ENCODE data around the gene BBS2.

Gene BBS2

DNA sequence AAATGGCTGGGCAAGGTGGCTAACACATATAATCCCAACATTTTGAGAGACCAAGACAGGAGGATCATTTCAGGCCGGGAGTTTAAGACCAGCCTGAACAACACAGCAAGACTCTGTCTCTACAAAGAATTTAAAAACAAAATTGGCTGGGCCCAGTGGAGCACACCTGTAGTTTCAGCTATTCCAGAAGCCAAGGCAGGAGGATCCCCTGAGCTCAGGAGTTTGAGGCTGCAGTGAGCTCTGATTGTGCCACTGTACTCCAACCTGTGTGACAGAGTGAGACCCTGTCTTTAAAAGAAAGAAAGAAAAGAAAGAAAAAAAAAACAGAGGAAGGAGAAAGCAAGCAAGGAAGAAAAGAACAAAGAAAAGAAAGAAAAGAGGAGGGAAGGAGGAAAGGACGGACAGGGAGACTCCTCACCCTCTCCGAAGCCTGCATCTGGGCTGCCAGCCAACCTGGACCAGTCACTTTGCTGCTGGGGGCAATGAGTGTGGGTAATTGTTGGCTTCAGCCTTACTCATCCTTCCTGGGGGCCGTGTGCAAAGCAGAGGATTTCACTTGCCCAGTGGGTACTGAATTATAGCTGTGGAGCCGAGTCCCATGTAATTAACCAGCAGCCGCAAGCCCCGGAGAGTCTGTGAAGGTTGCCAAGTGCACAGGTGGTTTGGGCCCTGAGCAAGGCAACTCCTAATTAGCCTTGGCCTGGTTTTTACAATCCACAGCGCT is 38.4 kb upstream of the BBS2 start:
- TF ChIP-seq TCF4 (CRISPR knock-in tag; IDR thresholded peaks at IDR 0.05; ENCODE audit: borderline replicate concordance) (no peak), SNAI2 (CRISPR knock-in tag; IDR thresholded peaks at IDR 0.05) (no peak), ZNF70 (CRISPR knock-in tag; IDR thresholded peaks at IDR 0.05) (no peak), OSR1 (CRISPR knock-in tag; IDR thresholded peaks at IDR 0.05) (no peak), GLIS3 (CRISPR knock-in tag; IDR thresholded peaks at IDR 0.05) (no peak), CSDC2 (CRISPR knock-in tag; IDR thresholded peaks at IDR 0.05) (no peak), BACH2 (CRISPR knock-in tag; IDR thresholded peaks at IDR 0.05; ENCODE audit: borderline replicate concordance) (no peak), ESRRG (CRISPR knock-in tag; IDR thresholded peaks at IDR 0.05) (no peak), ZFP30 (CRISPR knock-in tag; IDR thresholded peaks at IDR 0.05) (no peak), ZNF8 (CRISPR knock-in tag; IDR thresholded peaks at IDR 0.05) (no peak), ZNF565 (CRISPR knock-in tag; conservative IDR thresholded peaks at IDR 0.05; ENCODE audit: low read depth) (no peak), TOX (CRISPR knock-in tag; IDR thresholded peaks at IDR 0.05; ENCODE audit: borderline replicate concordance) (no peak)
- TF ChIP-seq, protein P1, sequence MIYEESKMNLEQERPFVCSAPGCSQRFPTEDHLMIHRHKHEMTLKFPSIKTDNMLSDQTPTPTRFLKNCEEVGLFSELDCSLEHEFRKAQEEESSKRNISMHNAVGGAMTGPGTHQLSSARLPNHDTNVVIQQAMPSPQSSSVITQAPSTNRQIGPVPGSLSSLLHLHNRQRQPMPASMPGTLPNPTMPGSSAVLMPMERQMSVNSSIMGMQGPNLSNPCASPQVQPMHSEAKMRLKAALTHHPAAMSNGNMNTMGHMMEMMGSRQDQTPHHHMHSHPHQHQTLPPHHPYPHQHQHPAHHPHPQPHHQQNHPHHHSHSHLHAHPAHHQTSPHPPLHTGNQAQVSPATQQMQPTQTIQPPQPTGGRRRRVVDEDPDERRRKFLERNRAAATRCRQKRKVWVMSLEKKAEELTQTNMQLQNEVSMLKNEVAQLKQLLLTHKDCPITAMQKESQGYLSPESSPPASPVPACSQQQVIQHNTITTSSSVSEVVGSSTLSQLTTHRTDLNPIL (CRISPR knock-in tag; IDR thresholded peaks at IDR 0.05; ENCODE audit: low read depth), result no peak
- TF ChIP-seq, protein P2, sequence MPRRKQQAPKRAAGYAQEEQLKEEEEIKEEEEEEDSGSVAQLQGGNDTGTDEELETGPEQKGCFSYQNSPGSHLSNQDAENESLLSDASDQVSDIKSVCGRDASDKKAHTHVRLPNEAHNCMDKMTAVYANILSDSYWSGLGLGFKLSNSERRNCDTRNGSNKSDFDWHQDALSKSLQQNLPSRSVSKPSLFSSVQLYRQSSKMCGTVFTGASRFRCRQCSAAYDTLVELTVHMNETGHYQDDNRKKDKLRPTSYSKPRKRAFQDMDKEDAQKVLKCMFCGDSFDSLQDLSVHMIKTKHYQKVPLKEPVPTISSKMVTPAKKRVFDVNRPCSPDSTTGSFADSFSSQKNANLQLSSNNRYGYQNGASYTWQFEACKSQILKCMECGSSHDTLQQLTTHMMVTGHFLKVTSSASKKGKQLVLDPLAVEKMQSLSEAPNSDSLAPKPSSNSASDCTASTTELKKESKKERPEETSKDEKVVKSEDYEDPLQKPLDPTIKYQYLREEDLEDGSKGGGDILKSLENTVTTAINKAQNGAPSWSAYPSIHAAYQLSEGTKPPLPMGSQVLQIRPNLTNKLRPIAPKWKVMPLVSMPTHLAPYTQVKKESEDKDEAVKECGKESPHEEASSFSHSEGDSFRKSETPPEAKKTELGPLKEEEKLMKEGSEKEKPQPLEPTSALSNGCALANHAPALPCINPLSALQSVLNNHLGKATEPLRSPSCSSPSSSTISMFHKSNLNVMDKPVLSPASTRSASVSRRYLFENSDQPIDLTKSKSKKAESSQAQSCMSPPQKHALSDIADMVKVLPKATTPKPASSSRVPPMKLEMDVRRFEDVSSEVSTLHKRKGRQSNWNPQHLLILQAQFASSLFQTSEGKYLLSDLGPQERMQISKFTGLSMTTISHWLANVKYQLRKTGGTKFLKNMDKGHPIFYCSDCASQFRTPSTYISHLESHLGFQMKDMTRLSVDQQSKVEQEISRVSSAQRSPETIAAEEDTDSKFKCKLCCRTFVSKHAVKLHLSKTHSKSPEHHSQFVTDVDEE (CRISPR knock-in tag; IDR thresholded peaks at IDR 0.05), result no peak
- TF ChIP-seq, protein P3, sequence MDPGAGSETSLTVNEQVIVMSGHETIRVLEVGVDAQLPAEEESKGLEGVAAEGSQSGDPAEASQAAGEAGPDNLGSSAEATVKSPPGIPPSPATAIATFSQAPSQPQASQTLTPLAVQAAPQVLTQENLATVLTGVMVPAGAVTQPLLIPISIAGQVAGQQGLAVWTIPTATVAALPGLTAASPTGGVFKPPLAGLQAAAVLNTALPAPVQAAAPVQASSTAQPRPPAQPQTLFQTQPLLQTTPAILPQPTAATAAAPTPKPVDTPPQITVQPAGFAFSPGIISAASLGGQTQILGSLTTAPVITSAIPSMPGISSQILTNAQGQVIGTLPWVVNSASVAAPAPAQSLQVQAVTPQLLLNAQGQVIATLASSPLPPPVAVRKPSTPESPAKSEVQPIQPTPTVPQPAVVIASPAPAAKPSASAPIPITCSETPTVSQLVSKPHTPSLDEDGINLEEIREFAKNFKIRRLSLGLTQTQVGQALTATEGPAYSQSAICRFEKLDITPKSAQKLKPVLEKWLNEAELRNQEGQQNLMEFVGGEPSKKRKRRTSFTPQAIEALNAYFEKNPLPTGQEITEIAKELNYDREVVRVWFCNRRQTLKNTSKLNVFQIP (CRISPR knock-in tag; IDR thresholded peaks at IDR 0.05; ENCODE audit: borderline replicate concordance, low read depth), result no peak
- TF ChIP-seq, protein P4, sequence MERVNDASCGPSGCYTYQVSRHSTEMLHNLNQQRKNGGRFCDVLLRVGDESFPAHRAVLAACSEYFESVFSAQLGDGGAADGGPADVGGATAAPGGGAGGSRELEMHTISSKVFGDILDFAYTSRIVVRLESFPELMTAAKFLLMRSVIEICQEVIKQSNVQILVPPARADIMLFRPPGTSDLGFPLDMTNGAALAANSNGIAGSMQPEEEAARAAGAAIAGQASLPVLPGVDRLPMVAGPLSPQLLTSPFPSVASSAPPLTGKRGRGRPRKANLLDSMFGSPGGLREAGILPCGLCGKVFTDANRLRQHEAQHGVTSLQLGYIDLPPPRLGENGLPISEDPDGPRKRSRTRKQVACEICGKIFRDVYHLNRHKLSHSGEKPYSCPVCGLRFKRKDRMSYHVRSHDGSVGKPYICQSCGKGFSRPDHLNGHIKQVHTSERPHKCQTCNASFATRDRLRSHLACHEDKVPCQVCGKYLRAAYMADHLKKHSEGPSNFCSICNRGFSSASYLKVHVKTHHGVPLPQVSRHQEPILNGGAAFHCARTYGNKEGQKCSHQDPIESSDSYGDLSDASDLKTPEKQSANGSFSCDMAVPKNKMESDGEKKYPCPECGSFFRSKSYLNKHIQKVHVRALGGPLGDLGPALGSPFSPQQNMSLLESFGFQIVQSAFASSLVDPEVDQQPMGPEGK (CRISPR knock-in tag; IDR thresholded peaks at IDR 0.05; ENCODE audit: borderline replicate concordance), result no peak
- ATAC-seq, result peak; percentile 94

DNA sequence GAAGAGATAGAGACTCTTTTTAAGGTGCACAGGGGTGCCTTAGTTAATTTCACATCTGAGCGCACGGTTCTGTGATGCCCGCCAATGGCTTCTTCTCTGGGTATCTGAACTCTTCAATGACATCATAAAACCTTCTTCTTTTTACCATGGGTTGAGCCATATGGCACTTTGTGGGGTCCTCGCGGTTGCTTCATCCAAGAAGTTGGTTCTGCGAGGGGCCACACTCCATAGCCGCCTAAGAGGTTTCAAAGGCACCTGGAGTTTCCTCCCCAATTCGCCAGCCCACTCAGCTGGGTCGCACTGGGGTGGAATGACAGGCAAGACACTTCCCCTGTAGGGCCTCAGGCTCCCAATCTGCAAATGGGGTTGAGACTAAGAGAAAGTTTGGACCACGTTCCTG is 34.6 kb upstream of the BBS2 start:
- TF ChIP-seq ZNF70 (CRISPR knock-in tag; IDR thresholded peaks at IDR 0.05), result no peak
- no peak for TF ChIP-seq ESRRG (CRISPR knock-in tag; IDR thresholded peaks at IDR 0.05)
- no peak for TF ChIP-seq TCF4 (CRISPR knock-in tag; IDR thresholded peaks at IDR 0.05; ENCODE audit: borderline replicate concordance)
- no peak for TF ChIP-seq ARNTL (CRISPR knock-in tag; IDR thresholded peaks at IDR 0.05; ENCODE audit: borderline replicate concordance, low read depth)
- no peak for TF ChIP-seq ISL1 (CRISPR knock-in tag; IDR thresholded peaks at IDR 0.05)

DNA sequence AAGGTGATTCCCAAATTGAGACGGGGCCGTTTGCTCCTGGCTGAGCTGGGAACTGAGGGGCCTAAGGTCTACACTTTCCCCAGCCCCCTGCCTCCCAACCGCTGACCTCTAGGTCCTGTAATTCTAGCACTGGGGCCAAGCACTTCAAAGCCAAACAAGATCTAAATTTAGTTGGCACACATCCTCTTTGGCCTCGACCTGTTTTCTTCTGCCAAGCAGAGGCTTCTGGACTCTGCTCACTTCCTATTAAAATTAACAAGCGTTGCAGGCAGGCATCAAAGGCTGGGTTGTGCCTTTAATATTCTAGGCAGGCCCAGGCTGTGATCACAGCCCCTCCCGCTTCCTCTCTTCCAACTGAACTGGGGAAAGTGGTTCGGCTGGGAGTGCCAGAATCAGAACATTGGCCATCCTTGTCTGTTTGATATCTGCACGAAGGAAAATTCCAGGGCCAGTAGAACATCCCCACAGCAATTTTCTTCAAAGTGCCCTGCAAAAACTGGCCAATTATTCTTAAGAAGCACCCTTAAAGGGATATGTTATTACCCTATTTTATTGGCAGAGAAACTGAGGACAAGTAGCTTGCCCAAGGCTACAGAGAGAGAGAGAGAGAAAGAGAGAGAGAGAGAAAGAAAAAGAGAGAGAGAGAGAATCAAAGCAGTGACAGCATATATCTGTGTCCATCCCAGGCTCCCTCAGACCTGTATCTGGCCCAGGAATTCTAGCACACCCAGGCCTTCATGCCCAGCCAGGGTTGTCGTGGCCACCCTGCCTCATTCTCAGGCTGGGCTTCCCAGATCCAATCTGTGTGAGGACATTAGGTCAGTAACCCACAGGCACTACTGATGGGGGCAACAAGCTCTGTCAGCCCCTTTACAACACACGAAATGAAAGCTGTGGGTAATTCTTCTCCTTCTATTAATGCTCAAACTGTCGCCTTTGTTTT is 32.2 kb upstream of the BBS2 start:
- no peak for TF ChIP-seq ARNTL (CRISPR knock-in tag; IDR thresholded peaks at IDR 0.05; ENCODE audit: borderline replicate concordance, low read depth)
- TF ChIP-seq GLIS3 (CRISPR knock-in tag; IDR thresholded peaks at IDR 0.05), result no peak
- peak; percentile 33; the same call in 2 of the 3 replicates for ATAC-seq

More for the DNA sequence above, 34.6 kb upstream of the BBS2 start:
- no peak for ATAC-seq
